ENCODE data around the gene TTC27.

TTC27 gene

GRCh38 chr2:32696439-32696838 lies 68.6 kb downstream of the TTC27 start:
- no peaks in the 10 kb centered on the region for H3K27me3 ChIP-seq (ENCODE audit: low read depth, low read length)
- H3K9me3 ChIP-seq (ENCODE audit: insufficient read depth, low read length) = no peaks in the 10 kb centered on the region
- TF ChIP-seq EZH2phosphoT487 (IDR thresholded peaks at IDR 0.05; ENCODE audit: low read depth) (no peak), CTCF (IDR thresholded peaks at IDR 0.05; ENCODE audit: low read depth, low read length) (no peak)
- no peak overlapping the region for H3K9ac ChIP-seq (ENCODE audit: low read length)
- no peak overlapping the region for H3K27ac ChIP-seq (ENCODE audit: low read length)
- no peaks in the 10 kb centered on the region for H3K79me2 ChIP-seq (ENCODE audit: low read length)
- no peak overlapping the region for H3K4me2 ChIP-seq (ENCODE audit: low read length)
- no peaks in the 10 kb centered on the region for H3K4me1 ChIP-seq (ENCODE audit: low read length)
- no peaks in the 10 kb centered on the region for H3K36me3 ChIP-seq (replicated peaks; ENCODE audit: low read depth, low read length)
- H4K20me1 ChIP-seq (ENCODE audit: insufficient read depth, low read length) = no peaks in the 10 kb centered on the region
- H2AFZ ChIP-seq (ENCODE audit: low read depth, low read length) = no peak overlapping the region
- no peak overlapping the region for H3K4me3 ChIP-seq (ENCODE audit: low read length)

- TF ChIP-seq CTCF (IDR thresholded peaks at IDR 0.05; ENCODE audit: low read depth, low read length) = no peak
- no peak for TF ChIP-seq EZH2phosphoT487 (IDR thresholded peaks at IDR 0.05; ENCODE audit: low read depth)
- Histone ChIP-seq H4K20me1 (ENCODE audit: insufficient read depth, low read length) (no peaks in the 10 kb centered on the region), H3K27me3 (ENCODE audit: low read depth, low read length) (no peaks in the 10 kb centered on the region), H3K79me2 (ENCODE audit: low read length) (no peaks in the 10 kb centered on the region), H3K4me1 (ENCODE audit: low read length) (no peaks in the 10 kb centered on the region), H3K36me3 (replicated peaks; ENCODE audit: low read depth, low read length) (no peaks in the 10 kb centered on the region), H3K4me2 (ENCODE audit: low read length) (no peak overlapping the region), H3K9ac (ENCODE audit: low read length) (no peak overlapping the region), H2AFZ (ENCODE audit: low read depth, low read length) (no peak overlapping the region), H3K4me3 (ENCODE audit: low read length) (no peak overlapping the region), H3K27ac (ENCODE audit: low read length) (no peak overlapping the region), H3K9me3 (ENCODE audit: insufficient read depth, low read length) (no peaks in the 10 kb centered on the region)
Observed at GRCh38 chr2:32697156-32697555, 69.3 kb downstream of the TTC27 start.

GRCh38 chr2:32699151-32699550 lies 71.3 kb downstream of the TTC27 start:
- Histone ChIP-seq H3K36me3 (replicated peaks; ENCODE audit: low read depth, low read length) (no peaks in the 10 kb centered on the region), H4K20me1 (ENCODE audit: insufficient read depth, low read length) (no peaks in the 10 kb centered on the region)

GRCh38 chr2:32701806-32702205 lies 74.0 kb downstream of the TTC27 start:
- Histone ChIP-seq H3K27ac (ENCODE audit: low read length) (no peak overlapping the region), H3K4me2 (ENCODE audit: low read length) (no peak overlapping the region), H3K79me2 (ENCODE audit: low read length) (no peaks in the 10 kb centered on the region), H4K20me1 (ENCODE audit: insufficient read depth, low read length) (no peaks in the 10 kb centered on the region), H3K9ac (ENCODE audit: low read length) (no peak overlapping the region), H2AFZ (ENCODE audit: low read depth, low read length) (no peak overlapping the region), H3K36me3 (replicated peaks; ENCODE audit: low read depth, low read length) (peaks cover 3% of the 10 kb centered on the region), H3K27me3 (ENCODE audit: low read depth, low read length) (no peaks in the 10 kb centered on the region), H3K4me3 (ENCODE audit: low read length) (no peak overlapping the region), H3K4me1 (ENCODE audit: low read length) (no peaks in the 10 kb centered on the region), H3K9me3 (ENCODE audit: insufficient read depth, low read length) (no peaks in the 10 kb centered on the region)
- no peak for TF ChIP-seq CTCF (IDR thresholded peaks at IDR 0.05; ENCODE audit: low read depth, low read length)
- TF ChIP-seq EZH2phosphoT487 (IDR thresholded peaks at IDR 0.05; ENCODE audit: low read depth) = no peak

More at GRCh38 chr2:32699151-32699550, 71.3 kb downstream of the TTC27 start:
- no peak for TF ChIP-seq EZH2phosphoT487 (IDR thresholded peaks at IDR 0.05; ENCODE audit: low read depth)
- TF ChIP-seq CTCF (IDR thresholded peaks at IDR 0.05; ENCODE audit: low read depth, low read length) = no peak
- H3K9me3 ChIP-seq (ENCODE audit: insufficient read depth, low read length) = no peaks in the 10 kb centered on the region
- no peak overlapping the region for H3K27ac ChIP-seq (ENCODE audit: low read length)
- H3K27me3 ChIP-seq (ENCODE audit: low read depth, low read length) = no peaks in the 10 kb centered on the region
- no peak overlapping the region for H3K4me2 ChIP-seq (ENCODE audit: low read length)
- no peaks in the 10 kb centered on the region for H3K79me2 ChIP-seq (ENCODE audit: low read length)
- H3K9ac ChIP-seq (ENCODE audit: low read length) = no peak overlapping the region
- H2AFZ ChIP-seq (ENCODE audit: low read depth, low read length) = no peak overlapping the region
- H3K4me3 ChIP-seq (ENCODE audit: low read length) = no peak overlapping the region
- H3K4me1 ChIP-seq (ENCODE audit: low read length) = no peaks in the 10 kb centered on the region
